H7 (cell line): Measurements from ENCODE around the gene P2RX4. TPM values are rescaled to one million over a fixed set of nuclear protein-coding genes. Genes with fewer than 3 reads are reported as not detected.
"Not testable (repeated sequence)": the region's sequence is repeated elsewhere in the genome, so short reads cannot be mapped to it uniquely, and the experiment has no call there.

ENCODE experiments used
- DNase-seq: peaks from one replicate; pipeline ENCODE4 v3.0.0; 2012
- H3K27me3 ChIP-seq: 2 replicates; pipeline ENCODE4 v1.6.0; 2011; ENCODE audit warnings: mild to moderate bottlenecking, low read length; ENCODE audit not compliant: control insufficient read depth, insufficient read depth
- H3K36me3 ChIP-seq: replicated peaks from 2 replicates; pipeline ENCODE4 v1.5.1; 2011; ENCODE audit warnings: low read length; ENCODE audit not compliant: control insufficient read depth, insufficient read depth
- H3K4me3 ChIP-seq: 2 replicates; pipeline ENCODE4 v1.5.1; 2011; ENCODE audit warnings: low read depth, mild to moderate bottlenecking, control low read depth, low read length, moderate library complexity; ENCODE audit not compliant: insufficient read depth
- total RNA-seq: library from RNA; depleted of rRNA; stranded (reverse); fragments of >200 nt; shearing (Covaris generic); gene quantifications from 2 replicates; pipeline ENCODE4 v1.2.3, GENCODE V29; 2014

Gene P2RX4
- total RNA-seq, 1 experiment from 2014 or later = 11.1 TPM

DNA sequence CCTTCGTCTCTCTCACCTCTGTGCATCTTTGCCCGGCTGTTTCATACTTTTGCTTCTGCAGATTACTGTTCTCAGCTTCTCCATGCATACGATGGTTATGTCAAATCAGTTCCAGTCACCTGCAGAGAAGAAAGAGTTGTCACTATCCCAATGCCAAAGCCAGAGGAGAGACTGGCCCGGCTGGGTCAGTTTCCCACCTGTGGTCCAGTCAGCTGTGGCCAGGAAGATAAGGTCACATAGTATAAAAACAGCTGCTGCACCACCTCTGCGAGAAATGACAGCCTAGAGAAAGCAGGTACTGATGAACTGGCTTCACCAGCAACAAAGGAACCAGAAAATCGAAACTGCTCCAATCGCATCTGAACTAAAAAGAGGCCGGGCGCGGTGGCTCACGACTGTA lies 6.4 kb upstream of the P2RX4 start:
- no peak overlapping the region for H3K4me3 ChIP-seq
- no peak for DNase-seq
- H3K27me3 ChIP-seq = no peaks in the 10 kb centered on the region
- no peaks in the 10 kb centered on the region for H3K36me3 ChIP-seq

DNA sequence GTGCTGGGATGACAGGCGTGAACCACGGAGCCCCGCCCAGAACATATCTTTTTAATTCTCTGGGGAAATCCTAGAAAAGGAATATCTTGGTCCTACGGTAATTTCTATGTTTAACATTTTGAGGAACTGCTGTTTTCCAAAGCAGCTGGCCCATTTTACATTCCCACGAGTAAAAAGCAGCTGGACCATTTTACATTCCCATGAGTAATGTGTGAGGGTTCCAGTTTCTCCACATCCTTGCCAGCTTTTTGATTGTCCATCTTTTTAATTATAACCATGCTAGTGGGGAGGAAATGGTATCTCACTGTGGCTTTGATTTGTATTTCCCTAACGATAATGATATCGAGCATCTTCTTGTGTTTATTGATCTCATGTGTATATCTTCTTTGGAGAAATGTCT lies 4.4 kb upstream of the P2RX4 start:
- no peak for DNase-seq
- Histone ChIP-seq H3K27me3 (0 out of 2 replicates have a peak, but pooled peaks cover 3% of the 10 kb centered on the region), H3K36me3 (no peaks in the 10 kb centered on the region), H3K4me3 (no peak overlapping the region)

DNA sequence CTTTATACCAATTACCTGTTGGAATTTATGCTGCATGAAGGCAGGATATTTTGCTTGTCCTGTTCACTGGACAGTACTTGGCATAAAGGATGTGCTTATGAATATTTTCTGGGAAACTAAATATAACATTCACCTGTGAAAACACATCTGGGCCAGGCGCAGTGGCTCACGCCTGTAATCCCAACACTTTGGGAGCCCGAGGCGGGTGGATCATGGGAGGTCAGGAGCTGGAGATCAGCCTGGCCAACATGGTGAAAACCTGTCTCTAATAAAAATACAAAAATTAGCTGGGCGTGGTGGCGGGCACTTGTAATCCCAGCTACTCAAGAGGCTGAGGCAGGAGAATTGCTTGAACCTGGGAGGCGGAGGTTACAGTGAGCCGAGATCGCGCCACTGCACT lies 1.4 kb upstream of the P2RX4 start:
- H3K36me3 ChIP-seq, DNase-seq, H3K4me3 ChIP-seq: not testable (repeated sequence)

DNA sequence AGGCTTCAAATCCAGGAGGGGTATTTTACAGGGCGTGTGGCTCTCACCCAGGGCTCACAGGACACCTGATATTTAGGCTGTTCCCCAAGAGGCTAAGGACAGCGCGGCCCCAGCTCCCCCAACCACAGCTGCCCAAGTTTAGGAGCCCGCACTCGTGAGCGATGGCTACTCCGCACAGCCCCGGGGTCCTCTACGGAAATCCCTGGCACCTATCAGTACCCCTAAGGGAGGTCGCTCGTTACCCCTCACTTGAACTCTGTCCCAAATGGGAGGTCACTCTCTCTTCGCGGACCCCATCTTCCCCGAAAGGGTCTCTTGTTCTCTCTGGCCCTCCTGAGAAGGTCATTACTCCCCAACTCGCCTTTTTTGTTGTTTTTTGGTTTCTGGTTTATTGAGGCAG lies 708 bp upstream of the P2RX4 start:
- Histone ChIP-seq H3K27me3 (0 out of 2 replicates have a peak, but pooled peaks cover 3% of the 10 kb centered on the region), H3K4me3 (peak overlapping the region; percentile 87; the same call in 1 of the 2 replicates), H3K36me3 (no peaks in the 10 kb centered on the region; the same call in 1 of the 2 replicates)
- DNase-seq = peak; percentile 35

More for the DNA sequence above, 1.4 kb upstream of the P2RX4 start:
- H3K27me3 ChIP-seq = not testable (repeated sequence)

DNA sequence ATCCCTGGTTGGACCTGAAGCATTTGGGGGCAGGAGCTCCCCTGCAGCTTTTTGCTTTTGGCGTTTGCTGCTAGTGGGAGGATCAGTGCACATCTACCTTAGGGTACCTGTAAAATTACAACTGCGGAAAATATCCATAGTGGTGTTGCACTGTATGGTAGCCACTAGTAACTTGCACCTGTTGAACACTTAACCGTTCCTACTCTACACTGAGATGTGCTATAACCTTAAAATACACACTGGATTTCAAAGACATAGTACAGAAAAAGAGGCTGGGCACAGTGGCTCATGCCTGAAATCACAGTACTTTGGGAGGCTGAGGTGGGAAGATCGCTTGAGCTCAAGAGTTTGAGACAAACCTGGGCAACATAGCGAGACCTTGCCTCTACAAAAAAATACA lies 2.9 kb downstream of the P2RX4 start:
- Histone ChIP-seq H3K36me3 (no peaks in the 10 kb centered on the region; the same call in 1 of the 2 replicates), H3K27me3 (0 out of 2 replicates have a peak, but pooled peaks cover 3% of the 10 kb centered on the region), H3K4me3 (no peak overlapping the region)
- DNase-seq = no peak

DNA sequence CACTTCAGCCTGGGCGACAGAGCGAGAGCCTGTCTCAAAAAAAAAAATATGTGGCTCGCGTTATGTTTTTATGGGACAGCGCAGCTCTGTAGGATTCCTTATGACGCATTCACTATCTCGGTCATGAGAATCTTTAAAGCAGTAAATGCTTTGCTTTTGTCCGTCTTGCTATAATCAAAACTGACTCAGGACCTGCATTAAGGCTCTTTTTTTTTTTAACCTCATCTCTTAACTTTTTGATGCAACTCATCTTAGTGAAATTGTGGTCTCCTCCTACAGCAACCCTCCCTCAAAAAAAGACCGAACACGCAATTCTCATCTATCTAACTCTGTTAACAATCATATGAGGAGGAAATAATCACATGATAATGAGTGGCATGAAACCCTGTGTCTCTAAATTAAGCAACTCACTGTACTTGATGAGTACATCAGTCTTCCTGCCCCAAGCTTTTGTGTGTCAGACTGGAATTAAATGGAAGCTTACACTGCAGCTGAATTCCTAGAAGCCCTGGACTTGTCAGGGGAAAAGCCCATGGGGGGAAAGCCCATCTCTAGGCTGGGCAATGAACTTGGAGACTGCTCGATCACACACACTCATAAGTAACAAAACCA lies 4.3 kb downstream of the P2RX4 start:
- no peak overlapping the region for H3K4me3 ChIP-seq
- no peaks in the 10 kb centered on the region; the same call in 1 of the 2 replicates for H3K36me3 ChIP-seq
- no peak for DNase-seq
- 0 out of 2 replicates have a peak, but pooled peaks cover under 1% of the 10 kb centered on the region for H3K27me3 ChIP-seq

DNA sequence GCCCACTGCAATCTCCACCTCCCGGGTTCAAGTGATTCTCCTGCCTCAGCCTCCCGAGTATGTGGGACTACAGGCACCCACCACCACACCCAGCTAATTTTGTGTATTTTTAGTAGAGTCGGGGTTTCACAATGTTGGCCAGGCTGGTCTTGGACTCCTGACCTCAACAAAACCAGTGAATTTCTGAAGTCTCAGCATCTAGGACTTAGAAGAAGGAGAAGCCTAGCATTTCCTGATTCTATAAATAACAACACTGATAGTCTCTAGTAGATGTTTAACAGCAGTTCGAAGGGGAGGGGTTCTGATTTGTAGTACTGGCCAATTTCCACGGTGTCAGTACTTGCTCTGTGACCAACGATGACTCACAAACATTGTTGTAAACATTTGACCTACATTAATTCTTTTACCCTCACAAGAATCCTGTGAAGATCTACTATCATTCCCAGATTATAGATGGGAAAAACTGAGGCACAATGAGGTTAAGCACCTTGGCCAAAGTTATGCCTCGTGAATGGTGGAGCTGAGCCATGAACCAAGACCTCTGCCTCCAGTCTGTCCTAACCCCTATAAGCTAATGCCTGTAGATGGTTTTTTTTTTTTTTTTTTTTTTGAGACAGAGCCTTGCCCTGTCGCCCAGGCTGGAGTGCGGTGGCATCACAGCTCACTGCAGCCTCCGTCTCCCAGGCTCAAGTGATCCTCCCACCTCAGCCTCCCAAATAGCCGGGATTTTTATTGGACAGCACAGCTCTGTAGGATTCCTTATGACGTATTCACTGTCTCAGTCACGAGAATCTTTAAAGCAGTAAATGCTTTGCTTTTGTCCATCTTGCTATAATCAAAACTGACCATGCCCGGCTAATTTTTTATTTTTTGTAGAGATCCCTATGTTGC lies 5.2 kb downstream of the P2RX4 start:
- H3K36me3 ChIP-seq = no peaks in the 10 kb centered on the region; the same call in 1 of the 2 replicates
- no peak for DNase-seq
- no peak overlapping the region for H3K4me3 ChIP-seq
- H3K27me3 ChIP-seq = no peaks in the 10 kb centered on the region

DNA sequence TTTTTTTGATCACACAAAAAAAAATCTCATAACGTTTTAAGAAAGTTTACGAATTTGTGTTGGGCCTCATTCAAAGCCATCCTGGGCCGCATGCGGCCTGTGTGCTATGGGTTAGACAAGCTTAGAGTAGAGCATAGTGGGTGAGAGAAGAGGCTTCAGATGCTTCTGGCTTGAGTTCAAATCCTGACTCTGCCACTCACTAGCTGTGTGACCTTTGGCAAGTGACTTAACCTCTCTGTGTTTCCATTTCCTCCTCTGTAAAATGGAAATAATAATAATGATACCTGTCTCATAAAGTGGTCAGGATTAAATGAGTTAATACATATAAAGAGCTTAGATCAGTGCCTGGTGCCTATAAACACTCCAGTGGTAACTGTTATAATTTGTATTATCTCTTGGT lies 6.2 kb downstream of the P2RX4 start:
- DNase-seq = no peak
- H3K27me3 ChIP-seq = no peaks in the 10 kb centered on the region
- H3K36me3 ChIP-seq = no peaks in the 10 kb centered on the region; the same call in 1 of the 2 replicates
- H3K4me3 ChIP-seq = no peak overlapping the region

DNA sequence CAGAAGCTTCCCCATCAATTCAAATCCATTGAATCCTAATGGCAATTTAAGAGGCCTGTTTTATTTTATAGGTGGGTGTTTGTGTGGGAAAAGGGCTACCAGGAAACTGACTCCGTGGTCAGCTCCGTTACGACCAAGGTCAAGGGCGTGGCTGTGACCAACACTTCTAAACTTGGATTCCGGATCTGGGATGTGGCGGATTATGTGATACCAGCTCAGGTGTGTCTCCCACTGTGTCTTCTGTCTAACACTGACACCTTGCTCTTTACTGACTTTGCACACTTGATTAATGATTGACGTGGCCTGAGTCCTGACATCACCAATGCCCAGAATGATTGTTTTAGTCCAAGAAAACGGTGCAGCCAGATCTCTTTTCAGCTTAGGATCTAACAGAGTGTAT lies 7.1 kb downstream of the P2RX4 start:
- H3K4me3 ChIP-seq = no peak overlapping the region
- H3K27me3 ChIP-seq = no peaks in the 10 kb centered on the region
- no peak for DNase-seq
- no peaks in the 10 kb centered on the region; the same call in 1 of the 2 replicates for H3K36me3 ChIP-seq

DNA sequence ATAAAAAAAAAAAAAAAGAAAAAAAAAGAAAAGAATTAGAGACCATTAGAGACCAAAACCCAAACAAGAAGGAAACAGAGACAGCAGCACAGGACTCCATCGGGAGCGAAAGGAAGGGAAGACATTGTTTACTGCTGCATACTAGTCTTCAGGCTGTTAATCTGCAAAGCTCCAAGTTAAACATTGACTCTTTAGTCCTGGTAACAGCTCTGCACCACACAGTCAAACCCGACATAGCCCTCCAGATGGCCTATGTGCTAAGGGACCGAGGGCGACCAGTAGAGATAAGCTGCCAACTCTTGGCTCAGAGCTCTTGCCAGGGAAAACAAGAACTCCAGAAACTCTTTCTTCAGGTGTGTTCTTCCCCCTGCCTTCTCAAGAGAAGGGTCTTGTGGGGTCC lies 7.8 kb downstream of the P2RX4 start:
- no peak for DNase-seq
- no peaks in the 10 kb centered on the region; the same call in none of the 2 replicates for H3K36me3 ChIP-seq
- no peaks in the 10 kb centered on the region for H3K27me3 ChIP-seq
- no peak overlapping the region for H3K4me3 ChIP-seq

DNA sequence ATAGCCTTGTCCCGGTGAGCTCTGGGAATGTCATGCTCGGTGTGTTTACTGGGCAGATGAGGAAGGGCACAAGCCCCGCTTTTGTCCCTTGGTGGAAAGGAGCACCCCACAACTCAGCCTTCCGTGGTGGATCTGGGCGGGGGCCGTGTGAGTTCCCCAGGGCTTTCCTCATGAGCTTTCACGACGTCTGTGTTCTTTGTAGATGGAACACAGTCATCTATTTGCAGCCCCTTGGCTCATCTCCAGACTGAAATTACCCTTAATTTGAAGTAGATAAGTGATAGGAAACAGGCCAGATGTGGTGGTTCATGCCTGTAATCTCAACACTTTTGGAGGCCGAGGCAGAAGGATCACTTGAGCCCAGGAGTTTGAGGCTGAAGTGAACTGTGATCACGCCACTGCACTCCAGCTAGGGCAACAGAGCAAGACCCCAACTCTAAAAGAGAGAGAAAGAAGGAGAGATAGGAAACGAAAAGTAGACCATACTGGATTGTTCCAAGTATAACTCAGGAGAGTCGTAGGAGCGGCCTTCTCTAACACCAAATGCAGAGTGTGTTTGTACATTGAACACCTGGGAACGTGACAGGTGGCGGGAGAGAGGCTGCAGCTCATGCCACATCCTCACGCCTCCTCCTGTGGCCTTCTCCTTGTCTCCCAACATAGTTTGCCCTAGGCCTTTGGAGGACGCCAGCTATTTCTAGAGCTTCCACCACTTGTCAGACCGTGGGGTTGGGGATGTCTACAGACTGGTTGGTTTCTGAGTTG lies 8.8 kb downstream of the P2RX4 start:
- H3K36me3 ChIP-seq = no peaks in the 10 kb centered on the region; the same call in none of the 2 replicates
- H3K27me3 ChIP-seq = no peaks in the 10 kb centered on the region
- H3K4me3 ChIP-seq = no peak overlapping the region
- no peak for DNase-seq

DNA sequence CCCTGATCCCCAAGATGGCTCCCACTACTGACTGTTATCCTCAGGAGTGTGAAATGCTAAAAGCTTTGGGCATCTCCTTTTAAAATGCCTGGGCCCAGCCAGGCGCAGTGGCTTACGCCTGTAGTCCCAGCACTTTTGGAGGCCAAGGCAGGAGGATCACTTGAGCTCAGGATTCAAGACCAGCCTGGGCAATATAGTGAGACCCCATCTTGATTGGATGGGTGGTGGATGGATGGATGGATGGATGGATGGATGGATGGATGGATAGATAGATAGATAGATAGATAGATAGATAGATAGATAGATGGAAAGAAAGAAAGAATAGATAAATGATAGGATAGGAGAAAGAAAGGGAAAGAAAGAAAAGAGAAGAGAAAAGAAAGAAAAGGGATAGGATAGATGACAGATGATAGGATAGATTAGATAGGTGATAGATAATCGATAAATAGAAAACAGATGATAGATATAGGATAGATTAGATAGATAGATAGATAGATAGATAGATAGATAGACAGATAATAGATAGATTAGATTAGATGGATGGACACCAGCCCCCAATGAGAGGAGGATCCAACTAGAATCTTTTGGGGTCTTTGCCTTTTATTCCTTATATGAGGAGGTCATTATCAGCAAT lies 9.5 kb downstream of the P2RX4 start:
- H3K27me3 ChIP-seq = no peaks in the 10 kb centered on the region
- no peaks in the 10 kb centered on the region; the same call in none of the 2 replicates for H3K36me3 ChIP-seq
- H3K4me3 ChIP-seq = no peak overlapping the region
- DNase-seq = no peak

DNA sequence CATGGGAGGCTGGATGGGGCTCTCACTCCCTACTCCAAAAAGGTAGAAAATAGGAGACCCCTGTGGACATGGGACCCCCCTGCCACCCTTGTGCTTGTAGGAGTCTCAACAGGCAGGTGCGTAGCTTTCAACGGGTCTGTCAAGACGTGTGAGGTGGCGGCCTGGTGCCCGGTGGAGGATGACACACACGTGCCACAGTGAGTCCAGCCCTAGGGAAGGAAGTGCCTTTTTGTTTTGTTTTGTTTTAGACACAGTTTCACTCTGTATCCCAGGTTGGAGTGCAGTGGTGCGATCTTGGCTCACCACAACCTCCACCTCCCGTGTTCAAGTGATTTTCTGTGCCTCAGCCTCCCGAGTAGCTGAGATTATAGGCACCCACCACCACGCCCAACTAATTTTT lies 12.9 kb downstream of the P2RX4 start:
- Histone ChIP-seq H3K27me3 (no peaks in the 10 kb centered on the region), H3K4me3 (no peak overlapping the region)
- DNase-seq = peak; percentile 25

More for the DNA sequence above, 12.9 kb downstream of the P2RX4 start:
- H3K36me3 ChIP-seq = no peaks in the 10 kb centered on the region; the same call in none of the 2 replicates
